HG02623 (cell line): ENCODE measurements around the gene ASIC2.

Experiments
- ATAC-seq: cut with Tn5 transposase; IDR thresholded peaks from one replicate; pipeline ENCODE4 v1.9.1; 2021; ENCODE audit warnings: moderate library complexity; ENCODE audit not compliant: unreplicated experiment

ASIC2 gene

DNA sequence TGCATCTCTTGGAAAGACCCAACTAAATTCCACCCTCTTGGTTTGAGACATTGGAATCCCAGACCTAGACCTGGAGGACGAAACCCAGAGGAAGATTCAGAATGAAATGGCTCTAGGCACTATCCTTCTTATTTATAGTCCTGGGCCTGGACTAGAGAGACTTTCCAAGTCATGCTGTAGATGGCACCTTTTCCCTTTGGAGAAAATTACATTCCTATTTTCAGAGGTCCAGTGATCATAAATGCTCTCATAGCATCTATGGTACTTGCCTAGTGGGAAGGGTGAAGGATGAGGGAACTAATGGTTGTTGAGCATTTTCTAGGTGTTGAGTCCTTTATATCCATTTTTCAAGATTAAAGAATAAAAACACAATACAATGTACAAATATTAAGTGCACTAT, 264.3 kb downstream of the ASIC2 start:
- no peak for ATAC-seq

DNA sequence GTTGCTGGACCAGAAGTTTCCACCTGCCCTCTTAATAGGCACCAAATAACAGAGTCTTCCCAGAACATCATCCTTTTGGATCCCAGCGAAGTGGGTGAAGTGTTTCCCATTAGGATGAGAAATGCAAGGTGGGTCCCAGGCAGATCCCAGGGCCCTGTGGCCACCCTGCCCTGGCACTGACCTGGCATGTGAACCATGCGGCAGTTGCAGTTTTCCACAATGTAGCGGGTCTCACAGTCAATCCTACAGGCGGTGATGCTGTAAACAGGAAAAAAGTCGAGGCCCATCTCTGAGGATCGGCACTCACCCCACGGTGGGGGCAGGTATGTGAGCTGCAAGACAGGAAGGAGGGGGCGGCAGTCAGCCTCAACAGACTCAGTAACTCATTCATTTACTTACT, 265.0 kb downstream of the ASIC2 start:
- ATAC-seq, result no peak

DNA sequence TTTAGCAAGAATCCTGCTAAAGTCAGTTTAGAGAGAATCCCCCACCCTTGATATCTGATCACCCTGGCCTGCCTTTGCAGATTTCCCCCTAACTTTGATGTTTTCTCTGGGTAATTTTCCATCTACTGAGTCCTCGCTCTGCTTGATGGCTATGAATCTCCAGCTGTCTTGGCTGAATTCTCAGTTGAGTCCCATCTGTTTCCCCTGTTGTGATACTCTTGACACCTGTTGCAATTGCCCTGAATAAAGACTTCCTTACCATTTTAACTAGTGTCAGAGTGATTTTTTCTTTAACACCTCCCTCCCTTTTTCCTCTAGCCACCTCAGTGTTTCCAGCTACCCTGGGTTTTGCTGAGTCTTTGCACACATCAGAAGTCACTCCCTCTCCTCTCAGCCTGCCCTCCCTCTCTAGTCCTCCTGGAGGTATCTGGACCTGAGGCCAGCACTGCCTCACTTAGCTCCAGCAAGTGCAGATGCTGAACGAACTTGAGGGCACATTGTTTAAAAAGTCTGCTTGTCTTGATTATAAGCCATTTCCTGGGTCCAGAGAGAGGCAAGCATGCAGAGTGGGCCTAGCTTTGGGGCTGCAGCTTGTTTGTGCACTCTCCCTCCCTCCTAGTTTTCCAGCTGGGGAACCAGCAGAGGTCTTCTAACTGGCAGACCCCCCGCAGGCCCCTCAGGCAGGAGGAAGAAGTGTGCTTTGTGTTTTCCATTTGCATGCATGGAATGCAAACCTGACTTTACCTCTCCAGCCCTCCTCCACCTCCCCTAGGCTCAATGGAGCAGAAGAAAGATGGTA, 268.2 kb downstream of the ASIC2 start:
- ATAC-seq, result no peak

DNA sequence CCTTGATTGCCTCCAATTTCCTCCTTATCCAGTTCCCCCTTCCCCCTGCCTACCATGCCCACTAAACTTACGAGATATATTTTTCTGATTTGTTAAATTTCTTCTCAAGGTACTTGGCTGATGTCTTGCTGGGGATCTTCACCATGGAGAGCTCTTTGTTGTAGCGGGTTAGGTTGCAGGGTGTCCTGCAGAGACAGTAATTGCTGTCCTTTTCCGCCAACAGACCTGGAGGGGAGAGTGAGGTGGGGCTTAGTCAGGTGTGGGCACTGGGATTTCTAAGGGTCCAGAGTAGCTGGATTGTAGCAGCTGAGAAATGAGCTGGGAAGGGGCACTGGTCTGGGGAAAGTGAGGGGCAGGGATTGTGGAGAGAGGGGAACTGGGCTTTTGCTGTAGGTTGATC, 269.3 kb downstream of the ASIC2 start:
- ATAC-seq, result no peak

DNA sequence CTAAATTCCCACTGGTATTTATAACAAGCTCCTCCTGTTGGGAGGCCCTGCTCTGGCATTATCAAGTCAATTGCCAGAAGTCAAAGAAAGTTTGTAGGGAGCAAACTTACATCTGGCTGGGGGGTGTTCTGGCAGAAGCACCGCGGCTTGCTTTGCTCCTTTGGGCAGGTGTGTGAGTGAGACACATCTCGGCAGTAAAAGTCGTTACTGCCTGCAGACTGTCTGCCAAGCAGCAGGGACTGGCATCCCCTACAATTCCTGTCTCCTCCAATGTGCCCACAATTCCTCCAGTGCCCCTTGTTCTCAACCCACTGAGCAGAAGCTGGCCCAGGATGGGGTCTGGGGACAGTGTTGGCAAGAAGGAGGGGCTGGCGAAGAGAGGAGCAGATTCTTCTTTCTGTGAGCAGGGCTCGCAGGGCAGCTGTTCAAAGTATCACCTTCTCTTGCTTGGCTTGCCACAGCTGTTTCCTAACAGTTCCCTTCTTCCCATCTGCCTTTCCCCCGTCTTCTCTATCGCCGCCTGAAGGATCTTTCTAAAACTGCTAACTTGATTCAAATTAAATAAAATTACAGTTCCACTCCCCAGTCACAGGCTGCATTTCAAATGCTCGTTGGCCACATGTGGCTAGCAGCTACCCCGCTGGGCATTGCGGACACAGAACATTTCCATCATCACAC, 271.2 kb downstream of the ASIC2 start:
- no peak for ATAC-seq

DNA sequence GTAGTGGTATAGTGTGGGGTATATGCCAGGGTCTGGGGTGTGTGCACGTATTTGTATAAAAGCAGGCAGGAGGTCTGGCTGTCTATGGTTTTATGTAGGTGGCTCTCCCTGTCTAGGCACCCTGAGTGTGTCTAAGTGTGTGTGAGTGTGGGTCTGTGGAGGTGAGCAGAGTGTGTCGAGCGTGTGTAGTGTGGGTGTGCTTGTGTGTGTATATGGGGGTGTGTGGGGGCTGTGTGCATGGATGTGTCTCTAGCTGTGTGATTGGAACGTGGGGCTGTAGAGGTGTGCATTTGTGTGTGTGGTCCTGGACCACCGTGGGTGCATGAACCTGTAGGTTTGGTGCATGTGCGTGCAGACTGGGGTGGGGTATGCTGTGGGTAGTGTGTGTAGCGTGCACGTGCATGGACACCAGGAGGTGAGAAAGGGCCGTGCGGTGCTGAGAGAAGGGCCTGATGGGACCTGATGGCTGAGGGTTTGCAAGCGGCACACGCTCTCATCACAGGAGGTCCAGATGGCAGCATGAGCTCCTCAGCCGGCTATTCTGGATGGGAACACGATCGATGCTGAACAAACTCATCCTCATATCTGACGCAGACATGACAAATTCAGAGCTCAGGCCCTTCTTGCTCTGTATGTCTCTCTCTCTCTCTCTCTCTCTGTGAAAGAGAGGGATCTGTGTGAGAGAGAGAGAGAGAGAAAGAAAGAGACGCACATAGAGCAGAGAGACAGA, 273.8 kb downstream of the ASIC2 start:
- ATAC-seq, result no peak

DNA sequence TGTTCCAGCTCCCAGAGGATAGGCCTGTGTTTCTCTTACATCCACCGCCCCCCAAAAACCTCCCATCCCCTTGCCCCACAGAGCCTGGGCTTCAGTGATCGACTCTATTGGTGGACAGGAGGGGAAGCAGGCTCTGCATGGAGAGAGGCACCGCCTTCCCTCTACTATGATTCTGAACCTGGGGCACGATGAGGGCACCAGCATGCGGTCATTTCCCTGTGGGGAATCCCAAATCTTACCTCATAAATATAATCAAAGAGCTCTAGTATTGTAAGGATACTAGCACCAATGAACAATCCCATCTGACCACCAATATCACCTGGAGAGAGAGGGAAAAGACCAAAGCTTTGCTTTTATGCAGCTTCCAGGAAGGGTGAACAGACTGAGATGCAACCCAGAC, 275.7 kb downstream of the ASIC2 start:
- ATAC-seq, result no peak

DNA sequence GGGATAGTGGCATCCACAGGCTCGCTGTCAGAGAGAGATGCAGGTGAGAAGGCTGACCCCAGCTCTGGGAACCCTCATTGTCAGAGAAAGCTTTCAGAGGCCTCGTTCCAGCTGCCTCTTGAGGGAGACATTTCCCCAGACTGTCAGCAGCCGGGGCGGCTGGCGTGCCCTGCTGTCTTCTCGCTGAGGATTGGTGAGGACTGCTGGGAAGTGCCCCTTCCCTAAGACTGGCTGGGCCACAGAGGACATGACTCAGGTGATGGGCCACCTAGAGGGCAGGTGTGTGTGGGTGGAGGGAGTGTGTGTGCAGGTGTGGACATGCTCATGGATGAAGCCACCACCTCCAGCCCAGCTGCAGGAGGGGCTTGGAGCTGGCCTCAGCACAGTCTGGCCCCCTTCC, 276.2 kb downstream of the ASIC2 start:
- no peak for ATAC-seq

DNA sequence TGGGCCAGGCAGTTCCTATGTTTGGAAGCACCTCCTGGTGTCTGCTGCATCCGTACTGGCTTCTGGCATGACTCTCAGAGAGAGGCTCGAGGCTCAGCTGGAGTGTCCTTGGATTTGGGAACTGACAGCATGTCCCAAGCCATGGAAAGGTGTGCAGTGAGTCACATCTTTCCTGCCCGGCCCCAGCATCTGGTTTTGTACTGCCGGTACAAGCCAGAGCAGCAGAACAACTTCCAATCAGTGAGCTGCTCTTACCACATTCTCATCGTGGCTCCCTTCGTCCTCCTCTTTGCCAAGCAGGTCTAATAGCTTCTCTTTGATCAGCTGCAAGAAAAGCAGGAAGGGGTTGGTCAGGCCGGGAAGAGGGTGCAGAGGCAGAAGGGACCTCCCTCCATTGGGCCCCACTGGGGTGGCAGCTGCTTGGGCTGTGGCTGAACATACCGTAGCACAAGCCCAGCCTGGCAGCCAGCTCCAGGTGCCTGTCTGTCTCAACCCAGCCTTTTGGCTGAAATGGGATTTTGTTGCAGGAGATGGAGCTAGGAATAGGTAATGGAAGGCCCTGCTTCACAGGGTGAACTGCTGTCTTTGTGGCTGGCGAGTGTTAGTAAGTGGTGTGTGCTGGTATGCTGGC, 277.3 kb downstream of the ASIC2 start:
- ATAC-seq, result no peak

DNA sequence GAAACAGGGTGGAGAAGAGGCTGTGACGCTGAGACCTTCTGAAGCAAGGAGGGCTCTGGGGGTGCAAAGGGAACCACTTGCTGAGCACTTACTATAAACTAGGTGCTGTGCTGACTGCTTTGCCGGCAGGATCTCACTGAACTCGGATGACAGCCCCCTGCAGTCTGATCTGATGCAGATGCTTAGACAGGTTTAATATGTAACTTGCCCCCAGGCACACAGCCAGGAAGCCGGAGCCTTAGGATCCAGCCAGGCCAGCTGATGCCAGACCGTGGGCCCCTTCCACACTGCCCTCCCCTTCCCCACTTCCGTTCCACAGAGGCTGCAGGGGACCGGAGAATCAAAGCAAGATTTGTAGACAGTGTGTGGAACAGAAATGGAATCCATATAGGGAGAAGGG, 278.3 kb downstream of the ASIC2 start:
- no peak for ATAC-seq

DNA sequence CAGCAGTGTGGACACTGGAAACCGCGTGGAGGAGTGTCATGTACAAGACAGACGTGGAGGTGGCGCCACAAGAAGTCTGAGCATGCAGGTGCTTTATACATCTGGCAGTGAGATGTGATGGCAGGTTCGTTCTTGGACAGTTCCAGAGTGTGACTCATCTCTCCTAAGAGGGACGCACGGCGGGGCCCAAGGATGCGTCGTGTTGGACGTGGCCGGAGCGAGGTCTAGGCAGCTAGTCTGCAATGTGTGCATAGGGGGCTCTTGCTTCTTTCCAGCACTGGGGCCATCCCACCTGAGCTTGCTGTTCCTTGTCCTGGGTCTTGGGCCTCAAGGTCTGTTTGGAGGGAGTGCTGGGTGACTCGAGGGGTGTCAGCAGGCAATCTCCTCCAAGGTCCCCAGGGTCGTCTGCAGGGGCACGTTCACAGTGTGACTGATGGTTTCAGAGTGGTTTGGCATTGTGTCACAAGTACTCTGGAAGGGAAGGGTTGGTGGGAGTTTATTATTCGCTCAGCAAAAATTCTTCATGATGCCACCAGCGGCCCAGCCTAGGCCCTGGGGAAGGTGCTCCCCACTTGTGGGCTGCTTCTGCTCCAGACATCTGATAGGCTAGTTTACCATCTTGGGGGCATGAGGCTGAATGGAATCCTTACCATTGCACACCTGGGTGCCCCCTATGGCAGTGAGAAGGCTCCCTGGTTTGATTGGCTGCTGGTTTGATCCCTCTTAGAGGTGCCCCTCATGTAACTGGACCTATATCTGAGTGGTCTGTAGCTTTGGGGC, 279.3 kb downstream of the ASIC2 start:
- no peak for ATAC-seq

DNA sequence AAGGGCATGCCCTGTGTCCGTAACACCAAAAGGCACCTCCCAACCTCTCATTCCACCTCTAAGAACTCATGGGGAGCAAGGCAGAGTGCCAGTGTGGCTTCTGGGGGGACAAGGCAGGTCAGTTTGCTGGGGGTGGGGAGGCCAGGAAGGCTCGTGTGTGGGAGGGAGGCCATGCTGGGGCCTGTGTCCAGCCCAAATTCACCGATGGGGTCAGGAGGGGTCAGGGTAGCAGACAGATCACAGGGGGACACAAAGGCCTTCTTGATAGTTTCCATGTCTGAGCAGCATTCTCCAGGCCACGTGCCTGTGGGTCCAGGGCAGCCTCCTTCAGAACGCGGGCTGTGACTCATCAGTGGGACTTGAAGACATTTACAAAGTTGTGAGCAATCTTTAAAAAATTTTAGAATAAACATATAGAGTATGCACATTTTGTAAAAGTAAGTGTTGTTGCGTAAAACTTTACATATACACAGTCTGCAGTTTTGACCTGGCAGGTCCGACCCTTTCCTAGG, 280.5 kb downstream of the ASIC2 start:
- ATAC-seq, result no peak

DNA sequence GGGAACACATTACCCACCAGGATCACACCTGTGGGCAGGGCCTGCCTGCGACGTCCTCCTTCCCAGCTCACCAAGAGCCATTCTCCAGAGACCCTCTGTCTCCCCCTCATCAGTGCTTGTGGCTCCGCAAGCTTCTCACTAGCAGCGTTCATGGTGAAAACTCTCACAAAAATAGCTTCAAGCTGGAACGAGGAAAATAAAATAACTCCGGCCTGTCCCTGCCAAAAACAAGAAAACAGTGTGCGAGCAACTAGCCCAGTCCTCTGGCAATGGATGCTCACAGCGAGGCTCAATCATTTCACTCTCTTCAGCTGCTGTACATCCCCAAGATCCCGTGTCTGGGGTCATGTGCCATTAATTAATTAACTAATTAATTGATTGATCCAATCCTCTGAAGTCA, 283.5 kb downstream of the ASIC2 start:
- ATAC-seq, result no peak

DNA sequence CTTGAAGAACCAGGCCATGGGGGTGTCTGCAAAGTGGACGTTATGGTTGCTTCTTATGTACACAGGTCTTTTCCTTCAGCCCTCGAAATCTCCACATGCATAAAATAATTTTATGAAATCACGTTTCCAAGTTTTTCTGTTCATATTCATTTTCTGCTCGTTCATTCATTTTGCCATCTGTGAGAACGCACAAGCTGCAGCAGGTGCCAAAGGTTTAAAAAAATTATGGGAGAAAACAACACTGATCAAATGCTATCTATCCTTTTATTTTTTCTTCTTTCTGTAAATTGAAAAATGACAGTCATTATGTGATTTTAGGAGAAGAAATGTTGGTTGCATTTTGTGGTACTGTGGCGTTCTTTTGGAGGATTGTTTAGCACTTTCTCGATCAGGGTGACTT, 285.9 kb downstream of the ASIC2 start:
- no peak for ATAC-seq

DNA sequence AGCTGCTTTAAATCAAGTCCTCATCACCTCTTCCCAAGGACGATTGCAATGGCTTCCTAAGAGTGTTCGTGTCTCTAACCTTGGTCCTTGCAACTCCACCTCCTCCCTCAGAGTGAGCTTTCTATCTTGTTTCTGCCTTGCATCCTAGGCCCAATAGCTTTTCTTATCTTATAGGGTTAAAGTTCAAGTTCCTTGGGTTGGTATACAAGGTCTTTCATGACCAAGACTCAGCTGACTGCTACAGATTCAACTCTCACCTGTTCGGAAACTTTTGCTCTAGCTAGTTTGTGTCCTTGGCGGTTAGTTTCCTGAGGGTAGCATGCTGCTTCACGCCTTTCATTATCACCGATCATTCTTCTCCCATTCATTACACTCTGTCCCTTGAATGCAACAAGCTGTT, 290.8 kb downstream of the ASIC2 start:
- no peak for ATAC-seq

DNA sequence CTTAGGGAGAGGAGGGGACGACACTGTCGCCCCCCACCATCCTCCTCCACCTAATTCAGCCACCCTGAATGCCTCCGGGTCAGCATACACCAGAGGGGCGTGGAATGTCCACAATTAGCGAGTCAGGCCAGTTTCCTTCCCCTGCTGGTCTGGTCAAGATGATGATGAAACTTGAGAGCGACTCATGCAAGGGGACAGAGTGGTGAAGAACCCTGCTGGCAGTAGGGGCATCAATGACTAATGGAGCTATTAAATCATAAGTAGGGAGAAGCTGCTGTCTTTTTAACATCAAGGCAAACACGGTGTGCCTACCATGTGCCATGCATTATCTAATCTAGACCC, 294.2 kb downstream of the ASIC2 start:
- ATAC-seq, result no peak

DNA sequence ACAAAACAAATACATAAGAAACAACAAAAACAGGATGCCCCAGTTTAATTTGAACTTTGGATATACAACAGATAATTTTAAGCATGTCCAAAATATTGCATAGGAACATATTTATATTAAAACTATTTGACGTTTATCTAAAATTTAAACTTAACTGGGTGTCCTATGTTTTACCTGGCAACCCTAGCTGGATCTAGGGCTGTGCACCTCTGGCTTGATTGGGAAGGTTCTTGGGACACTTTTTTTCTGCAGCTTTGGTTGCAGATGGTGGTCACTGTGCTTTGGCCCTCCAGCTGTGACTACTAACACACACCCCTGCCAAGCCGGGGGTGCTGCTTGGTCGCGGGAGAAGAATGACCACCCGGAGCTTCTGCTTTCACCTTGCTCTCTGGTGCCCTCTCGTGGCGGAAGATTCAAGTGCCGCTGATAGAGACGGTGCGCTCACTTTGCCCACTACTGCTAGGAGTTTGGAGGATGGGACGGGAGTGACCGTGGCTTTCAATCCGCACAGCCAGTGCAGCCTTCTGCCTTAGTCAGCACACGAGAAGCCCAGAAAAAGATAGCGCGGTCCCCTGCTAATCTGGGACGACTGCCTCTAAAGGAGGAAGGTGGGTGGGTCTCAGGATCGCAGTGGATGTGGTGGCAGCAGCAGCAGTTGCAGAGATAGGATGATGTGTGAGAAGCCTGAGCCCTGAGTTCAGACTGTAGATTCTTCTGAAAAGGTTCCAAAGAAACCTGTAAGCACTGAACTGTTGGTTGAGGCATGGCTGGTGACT, 294.8 kb downstream of the ASIC2 start:
- ATAC-seq, result peak; percentile 50

DNA sequence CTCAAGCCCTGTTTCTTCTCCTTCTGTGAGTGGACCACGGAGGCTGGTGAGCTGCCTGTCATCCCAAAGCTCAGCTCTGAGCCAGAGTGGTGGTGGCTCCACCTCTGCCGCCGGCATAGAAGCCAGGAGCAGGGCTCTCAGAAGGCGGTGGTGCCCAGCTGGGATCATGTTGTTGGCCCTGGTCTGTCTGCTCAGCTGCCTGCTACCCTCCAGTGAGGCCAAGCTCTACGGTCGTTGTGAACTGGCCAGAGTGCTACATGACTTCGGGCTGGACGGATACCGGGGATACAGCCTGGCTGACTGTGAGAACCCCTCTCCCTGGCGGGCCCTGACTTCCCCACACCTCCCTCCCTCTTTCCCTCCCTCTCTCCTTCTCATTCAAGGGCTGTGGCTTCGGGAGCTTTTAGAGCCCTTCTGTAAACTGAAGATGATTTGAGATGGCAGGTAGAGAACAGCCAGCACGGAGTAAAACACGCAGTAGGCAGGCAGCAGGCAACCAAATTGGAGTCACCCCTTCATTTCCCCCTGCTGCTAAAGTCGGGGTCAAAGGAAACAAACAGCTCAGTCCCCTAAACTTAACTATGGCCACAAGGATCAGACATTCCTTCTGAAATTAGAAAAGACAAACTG, 297.6 kb downstream of the ASIC2 start:
- no peak for ATAC-seq

DNA sequence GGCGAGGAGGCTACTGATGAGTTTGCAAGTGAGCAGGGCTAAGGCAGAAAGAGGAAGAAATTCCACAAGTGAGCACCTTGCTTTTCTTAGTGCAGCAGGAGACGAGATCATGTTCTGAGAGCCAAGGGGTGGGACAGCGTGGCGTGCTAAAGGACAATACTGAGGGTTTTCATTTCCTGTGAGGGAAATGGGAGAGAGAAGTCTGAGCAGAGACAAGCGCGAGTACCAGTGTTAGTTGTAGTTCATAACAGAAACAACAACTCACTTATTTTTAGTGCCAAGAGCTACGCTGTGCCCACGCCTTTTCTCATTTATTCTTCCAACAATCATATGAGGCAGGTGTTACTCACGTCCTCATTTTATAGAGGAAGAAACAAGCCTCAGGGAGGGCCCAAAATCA, 299.1 kb downstream of the ASIC2 start:
- no peak for ATAC-seq
